Duodenal mucosa (tissue), 2 donors: ENCODE measurements around the gene NCAM1.

Experiments
- H3K27ac ChIP-seq: one replicate; pipeline ENCODE4 v1.7.0; 2013; ENCODE audit warnings: low read depth, low read length
- H3K27me3 ChIP-seq, 2 donors: one replicate each; pipeline ENCODE4 v1.7.0; 2013; ENCODE audit warnings: low read length in 2 of 2, control low read depth in 1 of 2; ENCODE audit not compliant: insufficient read depth in 2 of 2, control insufficient read depth in 1 of 2
- H3K36me3 ChIP-seq, 2 donors: one replicate each; pipeline ENCODE4 v1.7.0; 2013; ENCODE audit warnings: low read length in 2 of 2, control low read depth in 1 of 2; ENCODE audit not compliant: insufficient read depth in 2 of 2, control insufficient read depth in 1 of 2
- H3K4me1 ChIP-seq, 2 donors: one replicate each; pipeline ENCODE4 v1.7.0; 2013; ENCODE audit warnings: low read length in 2 of 2, control low read depth in 1 of 2; ENCODE audit not compliant: insufficient read depth in 2 of 2, control insufficient read depth in 1 of 2
- H3K4me3 ChIP-seq, 2 donors: one replicate each; pipeline ENCODE4 v1.7.0; 2013; ENCODE audit warnings: low read length in 2 of 2, low read depth in 1 of 2
- H3K9ac ChIP-seq, 2 donors: one replicate each; pipeline ENCODE4 v1.7.0; 2013; ENCODE audit warnings: low read length in 2 of 2, low read depth in 1 of 2
- H3K9me3 ChIP-seq, 2 donors: one replicate each; pipeline ENCODE4 v1.7.0; 2013; ENCODE audit warnings: low read length in 2 of 2, control low read depth in 1 of 2; ENCODE audit not compliant: control insufficient read depth in 1 of 2

Gene NCAM1

DNA sequence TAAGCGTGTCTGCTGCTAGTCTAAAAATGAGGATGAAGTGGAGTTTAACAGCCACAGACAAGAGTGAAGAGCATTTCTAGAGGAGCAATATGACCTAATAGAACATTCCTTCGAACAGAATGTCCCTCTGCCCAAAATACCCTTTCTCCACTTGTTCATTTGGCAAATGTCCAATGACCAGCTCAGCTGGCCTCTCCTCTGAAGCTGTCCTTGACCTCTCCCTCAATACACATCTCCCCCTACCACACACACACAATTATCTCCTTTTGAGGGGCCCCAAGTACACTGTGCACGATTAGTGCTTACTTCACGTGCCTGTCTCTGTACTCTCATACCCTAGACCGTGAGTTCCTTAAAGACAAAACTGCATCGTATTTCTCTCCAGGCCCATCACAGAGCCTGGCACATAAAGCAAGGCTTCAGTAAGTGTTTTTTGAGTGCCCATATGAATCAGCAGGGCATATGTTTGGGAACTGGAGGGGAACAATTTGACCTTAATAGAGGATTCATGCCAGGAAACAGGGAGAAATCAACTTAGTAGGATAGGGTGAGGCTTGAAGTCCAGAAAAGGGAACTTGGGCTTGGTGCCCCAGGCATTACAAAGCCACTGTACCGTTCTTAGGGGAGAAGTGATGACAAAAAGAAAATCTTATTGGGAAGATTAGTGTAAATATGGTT, 18.1 kb upstream of the NCAM1 start:
- no peaks in the 10 kb centered on the region for H3K36me3 ChIP-seq
- H3K4me1 ChIP-seq = no peaks in the 10 kb centered on the region
- no peak overlapping the region for H3K4me3 ChIP-seq
- no peaks in the 10 kb centered on the region for H3K27me3 ChIP-seq
- no peaks in the 10 kb centered on the region for H3K9me3 ChIP-seq
- H3K9ac ChIP-seq = no peak overlapping the region
- no peak overlapping the region for H3K27ac ChIP-seq

DNA sequence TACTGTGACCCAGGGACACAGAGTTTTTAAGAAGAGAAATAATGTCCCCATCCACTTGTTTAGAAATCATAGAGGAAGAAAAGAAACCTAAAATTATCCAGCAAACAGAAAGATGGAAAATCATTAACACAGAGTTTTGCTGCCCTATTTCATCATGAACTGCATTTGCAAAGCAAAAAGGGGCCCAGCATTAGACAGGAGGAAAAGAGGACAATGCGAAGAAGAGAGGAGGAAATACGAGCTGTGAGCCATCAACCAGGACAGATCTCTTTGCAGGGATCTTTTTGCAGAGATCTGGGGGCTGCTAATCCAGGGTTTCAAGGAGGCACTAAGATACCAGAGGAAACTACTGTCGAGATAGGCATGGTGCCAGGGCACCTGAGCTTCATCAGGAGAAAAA, 14.4 kb upstream of the NCAM1 start:
- H3K9ac ChIP-seq = no peak overlapping the region
- H3K27me3 ChIP-seq = no peaks in the 10 kb centered on the region
- H3K36me3 ChIP-seq = no peaks in the 10 kb centered on the region
- no peaks in the 10 kb centered on the region for H3K9me3 ChIP-seq
- H3K4me3 ChIP-seq = no peak overlapping the region
- H3K27ac ChIP-seq = no peak overlapping the region
- no peaks in the 10 kb centered on the region for H3K4me1 ChIP-seq

DNA sequence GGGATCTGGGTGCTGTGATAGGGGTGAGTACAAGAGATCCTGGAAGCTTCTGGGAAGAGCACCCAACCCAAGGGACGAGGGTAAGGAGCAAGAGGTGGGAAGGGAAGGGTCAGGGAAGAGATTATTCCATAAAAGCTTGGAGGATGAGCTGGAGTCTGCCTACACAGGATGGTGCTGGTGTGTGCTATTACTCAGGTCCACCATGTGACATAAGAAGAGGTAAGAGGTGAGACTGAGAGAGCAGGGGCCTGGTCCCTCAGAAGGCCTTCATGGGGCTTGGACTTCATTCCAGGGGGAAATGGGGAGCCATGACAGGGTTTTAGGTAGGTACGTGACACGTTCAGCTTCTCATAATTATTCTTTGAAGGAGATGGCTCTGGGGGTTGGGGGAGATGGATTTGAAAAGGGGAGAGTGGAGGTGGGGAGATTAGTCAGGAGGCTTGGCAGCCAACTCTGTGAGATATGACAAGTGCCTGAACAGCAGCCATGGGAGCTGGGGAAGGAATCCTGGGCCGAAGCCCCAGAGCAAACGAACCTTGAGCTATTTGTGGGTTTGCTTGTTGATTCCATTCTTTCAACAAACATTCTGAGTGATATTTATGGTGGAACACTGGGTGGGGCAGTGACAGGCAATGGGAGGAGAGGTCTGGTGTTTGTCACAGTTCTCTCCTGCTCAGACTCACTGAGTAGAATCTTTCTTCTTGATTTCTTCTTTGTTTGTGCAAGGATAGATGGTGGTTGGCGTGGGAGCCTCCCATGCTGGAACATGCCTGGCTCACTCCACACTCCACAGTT, 11.2 kb upstream of the NCAM1 start:
- no peak overlapping the region for H3K4me3 ChIP-seq
- no peaks in the 10 kb centered on the region for H3K9me3 ChIP-seq
- H3K9ac ChIP-seq = no peak overlapping the region
- no peaks in the 10 kb centered on the region for H3K4me1 ChIP-seq
- no peak overlapping the region for H3K27ac ChIP-seq
- no peaks in the 10 kb centered on the region for H3K36me3 ChIP-seq
- H3K27me3 ChIP-seq = peaks cover 0 to 7% of the 10 kb centered on the region in 2 donors

- H3K9ac ChIP-seq = no peak overlapping the region
- H3K9me3 ChIP-seq = no peaks in the 10 kb centered on the region
- no peaks in the 10 kb centered on the region for H3K36me3 ChIP-seq
- peaks cover 0 to 7% of the 10 kb centered on the region in 2 donors for H3K4me1 ChIP-seq
- H3K27ac ChIP-seq = no peak overlapping the region
- no peak overlapping the region for H3K4me3 ChIP-seq
- peaks cover 30 to 32% of the 10 kb centered on the region in 2 donors for H3K27me3 ChIP-seq
Observed at GRCh38 chr11:112958670-112959069, 2.5 kb upstream of the NCAM1 start.

- no peaks in the 10 kb centered on the region for H3K36me3 ChIP-seq
- no peak overlapping the region for H3K27ac ChIP-seq
- no peaks in the 10 kb centered on the region for H3K9me3 ChIP-seq
- peaks cover 35 to 42% of the 10 kb centered on the region in 2 donors for H3K27me3 ChIP-seq
- H3K4me1 ChIP-seq = peaks cover 0 to 7% of the 10 kb centered on the region in 2 donors
- peak overlapping the region; percentile 61 to 66 for H3K4me3 ChIP-seq
- peak overlapping the region in 1 of 2 donors; percentile 1 for H3K9ac ChIP-seq
Observed at GRCh38 chr11:112961751-112962578, 745 bp downstream of the NCAM1 start.

GRCh38 chr11:112962579-112963367, 1.6 kb downstream of the NCAM1 start:
- no peak overlapping the region for H3K27ac ChIP-seq
- H3K27me3 ChIP-seq = peaks cover 35 to 42% of the 10 kb centered on the region in 2 donors
- no peaks in the 10 kb centered on the region for H3K36me3 ChIP-seq
- H3K4me3 ChIP-seq = peak overlapping the region; percentile 61 to 66
- H3K9me3 ChIP-seq = no peaks in the 10 kb centered on the region
- H3K4me1 ChIP-seq = peaks cover 0 to 7% of the 10 kb centered on the region in 2 donors
- H3K9ac ChIP-seq = no peak overlapping the region

GRCh38 chr11:112963368-112963955, 2.2 kb downstream of the NCAM1 start:
- H3K4me1 ChIP-seq = peaks cover 0 to 7% of the 10 kb centered on the region in 2 donors
- no peaks in the 10 kb centered on the region for H3K9me3 ChIP-seq
- H3K27ac ChIP-seq = no peak overlapping the region
- no peaks in the 10 kb centered on the region for H3K36me3 ChIP-seq
- peak overlapping the region in 1 of 2 donors; percentile 30 for H3K4me3 ChIP-seq
- no peak overlapping the region for H3K9ac ChIP-seq
- H3K27me3 ChIP-seq = peaks cover 35 to 42% of the 10 kb centered on the region in 2 donors

- peaks cover 0 to 7% of the 10 kb centered on the region in 2 donors for H3K4me1 ChIP-seq
- no peaks in the 10 kb centered on the region for H3K36me3 ChIP-seq
- no peak overlapping the region for H3K9ac ChIP-seq
- no peak overlapping the region for H3K27ac ChIP-seq
- no peak overlapping the region for H3K4me3 ChIP-seq
- no peaks in the 10 kb centered on the region for H3K9me3 ChIP-seq
- H3K27me3 ChIP-seq = peaks cover 30 to 35% of the 10 kb centered on the region in 2 donors
Observed at GRCh38 chr11:112965656-112966055, 4.4 kb downstream of the NCAM1 start.

DNA sequence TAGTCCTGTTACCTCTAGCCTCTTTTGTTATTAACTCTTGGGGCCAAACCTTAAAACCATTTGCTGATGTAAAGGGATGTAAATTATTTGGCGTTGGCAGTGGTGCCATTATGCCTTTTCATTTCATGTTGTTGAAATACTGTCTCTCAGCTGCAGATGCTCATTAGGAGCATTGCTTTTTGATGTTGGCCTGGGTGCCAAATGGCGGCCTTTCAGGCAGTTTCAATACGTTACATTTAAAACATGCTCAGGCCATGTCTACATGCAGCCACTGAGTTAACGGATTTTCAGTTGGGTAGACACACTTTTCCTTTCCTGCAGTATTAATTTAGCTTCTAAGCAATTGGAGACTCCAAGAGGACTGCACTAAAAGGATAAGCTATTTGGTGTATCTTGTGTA, 5.3 kb downstream of the NCAM1 start:
- no peak overlapping the region for H3K27ac ChIP-seq
- H3K4me3 ChIP-seq = no peak overlapping the region
- no peaks in the 10 kb centered on the region for H3K9me3 ChIP-seq
- H3K36me3 ChIP-seq = no peaks in the 10 kb centered on the region
- peaks cover 0 to 5% of the 10 kb centered on the region in 2 donors for H3K4me1 ChIP-seq
- H3K9ac ChIP-seq = no peak overlapping the region
- H3K27me3 ChIP-seq = peaks cover 21 to 26% of the 10 kb centered on the region in 2 donors
